ENCODE data around the gene TLX3.

DNA sequence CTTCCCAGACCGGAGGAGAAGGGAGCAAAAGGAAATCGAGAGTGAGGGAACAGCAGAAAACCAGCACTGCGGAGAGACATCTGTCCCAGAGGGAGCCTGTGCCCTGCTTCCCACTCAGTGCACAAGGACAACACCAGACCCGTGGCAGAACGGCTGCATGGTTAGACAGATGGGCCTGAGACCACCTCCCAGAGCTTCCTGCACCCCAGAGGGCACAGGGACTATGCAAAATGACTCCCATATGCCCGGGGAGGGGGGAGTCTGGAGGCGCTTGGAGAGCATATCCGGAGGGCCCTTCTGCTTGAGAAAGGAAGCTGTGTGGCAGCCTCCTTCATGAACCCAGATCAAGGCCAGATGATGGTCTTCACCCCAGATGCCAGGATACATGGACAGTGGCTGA lies 26.6 kb downstream of the TLX3 start:
- TF ChIP-seq EZH2 (IDR thresholded peaks at IDR 0.05; ENCODE audit: low read depth, low read length, severe bottlenecking) (no peak), CEBPB (IDR thresholded peaks at IDR 0.05; ENCODE audit: low read depth, low read length) (no peak), TEAD4 (IDR thresholded peaks at IDR 0.05; ENCODE audit: low read depth, low read length) (no peak)
- TF ChIP-seq, protein P1, sequence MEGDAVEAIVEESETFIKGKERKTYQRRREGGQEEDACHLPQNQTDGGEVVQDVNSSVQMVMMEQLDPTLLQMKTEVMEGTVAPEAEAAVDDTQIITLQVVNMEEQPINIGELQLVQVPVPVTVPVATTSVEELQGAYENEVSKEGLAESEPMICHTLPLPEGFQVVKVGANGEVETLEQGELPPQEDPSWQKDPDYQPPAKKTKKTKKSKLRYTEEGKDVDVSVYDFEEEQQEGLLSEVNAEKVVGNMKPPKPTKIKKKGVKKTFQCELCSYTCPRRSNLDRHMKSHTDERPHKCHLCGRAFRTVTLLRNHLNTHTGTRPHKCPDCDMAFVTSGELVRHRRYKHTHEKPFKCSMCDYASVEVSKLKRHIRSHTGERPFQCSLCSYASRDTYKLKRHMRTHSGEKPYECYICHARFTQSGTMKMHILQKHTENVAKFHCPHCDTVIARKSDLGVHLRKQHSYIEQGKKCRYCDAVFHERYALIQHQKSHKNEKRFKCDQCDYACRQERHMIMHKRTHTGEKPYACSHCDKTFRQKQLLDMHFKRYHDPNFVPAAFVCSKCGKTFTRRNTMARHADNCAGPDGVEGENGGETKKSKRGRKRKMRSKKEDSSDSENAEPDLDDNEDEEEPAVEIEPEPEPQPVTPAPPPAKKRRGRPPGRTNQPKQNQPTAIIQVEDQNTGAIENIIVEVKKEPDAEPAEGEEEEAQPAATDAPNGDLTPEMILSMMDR (IDR thresholded peaks at IDR 0.05; ENCODE audit: control extremely low read depth in 1 of 3, insufficient read depth in 1 of 3, low read depth in 1 of 3, low read length in 3 of 3): no peak

Measured in H1 (cell line).